Measurements from ENCODE around the gene SLC7A1.
A peak's percentile ranks its signal among the peaks of the same experiment; 100 is the strongest.

The SLC7A1 gene

DNA sequence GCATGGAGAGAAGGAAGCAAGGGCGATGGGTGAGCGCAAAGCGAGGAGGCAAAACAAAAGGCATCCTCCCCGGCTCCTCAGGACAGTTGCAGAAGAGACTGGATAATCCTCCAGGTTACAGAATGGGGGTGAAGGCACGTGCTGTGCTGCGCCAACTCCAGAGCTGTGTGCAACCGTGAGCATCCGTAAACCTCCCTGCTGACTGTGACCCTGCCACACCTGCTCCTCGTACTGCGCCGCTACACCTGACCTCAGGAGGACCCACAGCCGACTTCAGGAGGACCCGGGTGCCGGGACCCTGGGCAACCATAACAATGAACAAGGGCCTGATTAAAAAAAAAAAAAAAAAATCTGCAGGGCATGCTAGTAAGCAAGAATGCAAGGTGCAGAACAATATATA is 68.7 kb downstream of the SLC7A1 start:
- DNase-seq, result no peak

DNA sequence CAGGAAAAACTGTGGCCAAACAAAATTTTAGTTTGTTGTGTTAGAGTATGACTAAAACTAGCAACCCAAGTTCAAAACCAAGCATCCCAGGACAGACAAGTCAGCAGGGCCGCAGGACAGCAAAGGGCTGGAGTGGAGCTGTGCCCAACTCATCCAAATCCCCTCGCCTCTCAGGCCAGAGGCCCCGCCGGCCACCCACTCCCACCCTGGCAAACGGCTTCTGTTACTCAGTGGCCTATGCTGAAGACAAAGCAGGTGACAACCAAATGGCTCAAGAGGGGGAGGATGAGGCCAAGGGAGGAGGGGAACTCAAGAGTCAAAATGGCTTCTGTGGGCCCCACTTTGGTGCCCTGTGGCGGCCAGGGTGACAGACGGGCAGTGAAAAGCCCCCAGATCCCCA is 69.7 kb downstream of the SLC7A1 start:
- no peak for DNase-seq

DNA sequence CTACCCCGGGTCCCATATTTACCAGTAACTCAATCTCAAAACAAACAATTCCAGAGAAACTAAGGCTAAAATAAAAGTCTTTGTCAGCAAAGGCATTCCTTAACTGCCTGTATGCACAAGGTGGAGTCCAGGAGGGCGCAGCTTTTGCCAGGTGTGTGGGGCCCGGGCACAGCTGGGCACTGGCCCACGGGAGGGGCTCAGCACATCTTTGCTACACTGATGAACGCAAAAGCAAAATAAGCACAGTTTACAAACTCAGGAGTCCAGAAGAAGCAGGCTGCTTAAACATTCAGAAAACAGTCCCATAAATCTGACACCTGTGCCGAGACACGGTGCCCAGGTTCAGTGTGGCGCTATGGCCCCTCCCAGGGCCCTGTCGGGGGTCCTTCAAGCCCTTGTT is 70.8 kb downstream of the SLC7A1 start:
- DNase-seq, result peak; percentile 6

DNA sequence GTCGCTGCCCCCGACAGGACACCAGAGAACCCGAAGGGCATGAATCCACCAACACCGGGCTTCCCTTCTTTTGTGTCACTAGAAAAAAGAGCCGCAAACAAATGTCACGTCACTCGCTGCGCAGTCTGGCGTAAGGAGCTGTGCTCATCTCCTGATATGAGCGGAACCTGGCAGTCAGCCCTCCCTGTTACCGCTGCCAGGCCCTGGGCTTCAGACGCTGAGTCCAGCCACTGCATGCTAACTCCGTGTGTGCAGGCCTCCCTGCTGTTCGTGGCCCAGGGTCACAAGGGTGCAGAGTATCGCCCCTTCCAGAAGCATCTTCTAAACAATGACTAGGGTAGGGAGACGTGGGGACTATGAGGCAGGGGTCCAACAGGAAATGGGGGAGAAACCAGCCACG is 71.3 kb downstream of the SLC7A1 start:
- DNase-seq, result peak; percentile 7

DNA sequence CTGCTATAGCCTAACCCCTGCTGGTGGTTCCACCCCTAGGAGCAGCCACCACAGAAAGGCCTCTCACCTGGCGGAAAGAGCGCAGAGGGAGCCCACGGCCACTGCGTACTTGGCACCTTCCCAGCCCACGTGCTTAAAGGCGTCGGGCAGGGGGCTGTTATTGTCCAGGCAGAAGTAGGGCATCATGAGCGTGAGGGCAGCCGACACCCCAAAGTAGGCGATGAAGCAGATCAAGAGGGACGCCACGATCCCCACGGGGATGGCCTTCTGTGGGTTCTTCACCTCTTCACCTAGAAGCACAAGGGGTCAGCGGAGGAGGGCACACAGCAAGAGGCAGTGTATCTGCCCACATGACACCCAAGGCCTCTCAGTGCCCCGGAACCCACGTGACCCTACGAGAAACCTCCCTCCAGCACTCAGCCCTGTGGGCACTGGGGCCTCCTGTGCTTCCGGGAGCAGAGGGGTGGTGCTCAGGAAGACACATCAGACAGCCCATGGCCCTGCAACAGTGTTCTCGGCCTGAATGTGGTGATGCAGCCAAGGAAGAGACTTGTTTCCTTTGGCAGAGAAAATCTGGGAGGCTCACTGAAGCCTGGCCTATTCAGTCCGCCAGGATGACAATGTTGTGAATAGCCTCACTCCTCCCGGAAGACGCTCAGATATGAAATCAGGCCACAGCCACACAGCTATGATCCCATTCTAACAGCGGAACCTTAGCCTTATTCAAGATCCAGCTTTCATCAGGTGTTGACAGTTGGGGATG is 72.1 kb downstream of the SLC7A1 start:
- DNase-seq, result peak; percentile 15

DNA sequence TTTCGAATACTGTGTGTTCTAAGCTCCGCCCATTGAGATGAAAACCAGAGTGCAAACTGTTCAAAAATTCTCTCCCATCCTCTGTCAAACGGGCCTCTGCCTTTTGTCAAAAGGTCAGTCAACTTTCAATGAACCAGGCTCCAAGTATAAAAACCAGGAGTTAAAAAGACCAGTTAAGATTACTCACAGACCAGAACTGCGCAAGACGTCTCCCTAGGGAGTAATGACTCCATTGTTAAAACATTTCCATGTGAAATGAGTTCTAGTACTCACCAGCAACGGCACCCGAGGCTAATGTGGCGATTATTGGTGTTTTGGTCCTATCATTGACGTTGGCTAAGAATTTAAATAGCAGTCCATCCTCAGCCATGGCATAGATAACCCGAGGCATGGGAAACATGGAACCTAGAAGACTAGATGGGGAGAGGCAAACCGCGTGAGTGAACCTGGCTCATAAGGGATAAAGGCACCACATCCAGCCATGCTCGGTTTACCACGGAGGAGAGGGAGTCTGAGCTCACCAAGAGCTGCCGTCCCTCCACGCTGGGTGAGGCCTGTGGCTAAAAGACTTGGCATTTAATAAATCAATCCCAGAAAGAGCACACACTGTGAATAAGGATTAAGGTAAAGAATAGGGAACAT is 73.3 kb downstream of the SLC7A1 start:
- no peak for DNase-seq

DNA sequence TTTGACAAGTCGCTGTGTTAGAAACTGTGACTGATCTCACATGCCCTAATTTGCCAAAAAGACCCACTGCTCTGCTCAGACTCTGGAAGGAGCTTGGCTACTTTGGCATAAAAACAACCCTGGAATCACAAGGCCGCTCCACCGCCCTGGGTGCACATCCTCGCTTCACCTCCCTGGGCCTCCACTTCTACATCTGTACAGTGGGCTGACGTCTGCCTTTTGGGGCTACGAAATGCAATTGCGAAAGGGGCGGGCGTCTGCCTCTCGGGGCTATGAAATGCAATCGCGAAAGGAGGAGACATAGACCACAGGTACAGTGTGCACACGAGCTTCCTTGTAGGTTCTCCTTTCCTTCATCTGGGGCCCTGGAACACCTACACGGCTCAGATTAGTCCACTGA is 74.2 kb downstream of the SLC7A1 start:
- DNase-seq, result peak; percentile 10

DNA sequence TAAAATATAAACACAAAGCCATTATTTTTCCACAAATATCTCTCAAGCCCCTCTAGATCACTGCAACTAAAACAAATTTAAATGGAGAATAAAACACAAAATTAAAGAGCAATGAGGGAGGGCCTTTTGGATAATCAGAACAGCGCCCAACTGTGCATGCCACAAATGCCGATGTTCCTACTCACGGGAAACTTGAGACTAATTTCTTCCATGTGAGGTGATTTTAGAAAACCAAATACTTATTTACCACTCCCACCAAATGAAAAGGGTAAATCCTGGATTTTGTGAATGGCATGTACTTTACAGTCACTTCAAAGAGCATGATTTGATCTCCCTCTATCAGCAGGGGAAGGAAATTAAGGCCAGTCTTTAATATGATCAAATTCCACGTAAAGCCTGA is 74.8 kb downstream of the SLC7A1 start:
- no peak for DNase-seq

DNA sequence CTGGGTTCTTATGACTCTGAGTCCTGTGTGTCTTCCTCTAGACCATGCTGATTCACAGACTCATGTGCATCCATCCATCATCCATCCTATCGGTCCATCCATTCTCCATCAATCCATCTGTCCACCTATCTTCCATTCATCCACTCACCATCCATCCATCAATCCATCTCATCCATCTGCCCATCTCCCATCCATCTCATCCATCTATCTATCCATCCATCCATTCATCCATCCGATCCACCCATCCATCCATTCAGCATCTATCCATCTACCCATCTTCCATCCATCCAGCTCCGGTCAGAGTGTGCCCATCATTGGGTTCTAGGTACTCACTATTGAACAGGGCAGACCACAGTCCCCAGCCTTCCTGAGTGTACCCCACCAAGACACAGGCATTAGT is 75.6 kb downstream of the SLC7A1 start:
- no peak for DNase-seq

DNA sequence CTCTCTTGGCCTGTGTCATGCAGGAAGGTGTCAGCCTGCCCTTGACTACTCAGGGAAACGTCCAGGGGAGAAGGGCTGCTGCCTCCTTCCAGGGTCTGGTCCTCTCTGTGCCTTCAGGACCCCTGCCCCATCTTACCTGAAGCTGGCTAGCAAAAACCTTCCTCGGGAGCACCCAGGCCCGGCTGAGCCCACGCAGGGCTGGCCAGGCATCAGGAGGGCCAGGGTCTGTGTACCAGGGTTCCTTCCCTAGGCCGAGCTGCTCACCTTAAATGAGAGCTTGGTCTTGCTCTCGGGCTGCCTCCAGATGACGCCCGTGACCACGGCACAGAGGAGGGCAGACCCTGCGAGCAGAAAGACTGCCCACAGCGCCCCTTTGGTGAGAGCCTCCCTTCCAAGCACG is 78.6 kb downstream of the SLC7A1 start:
- peak; percentile 11 for DNase-seq

DNA sequence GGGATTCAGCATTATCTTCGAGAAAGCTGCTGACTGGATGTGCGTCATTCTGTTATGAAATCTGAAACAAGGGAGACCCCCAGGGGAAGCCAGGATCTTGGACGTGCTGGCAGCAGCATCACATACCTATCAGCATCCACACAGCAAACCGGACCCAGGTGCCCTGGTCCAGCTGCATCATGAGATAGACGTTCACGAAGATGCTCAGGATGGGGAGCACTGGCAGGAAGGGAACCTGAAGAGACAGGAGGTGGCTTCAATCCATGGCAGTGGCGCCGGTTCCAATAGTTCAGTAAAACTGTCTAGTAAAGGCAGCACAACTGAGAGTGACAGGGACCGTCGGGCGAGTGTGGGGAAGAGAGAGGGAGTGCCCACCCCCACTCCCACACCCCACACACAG is 79.5 kb downstream of the SLC7A1 start:
- DNase-seq, result peak; percentile 10

DNA sequence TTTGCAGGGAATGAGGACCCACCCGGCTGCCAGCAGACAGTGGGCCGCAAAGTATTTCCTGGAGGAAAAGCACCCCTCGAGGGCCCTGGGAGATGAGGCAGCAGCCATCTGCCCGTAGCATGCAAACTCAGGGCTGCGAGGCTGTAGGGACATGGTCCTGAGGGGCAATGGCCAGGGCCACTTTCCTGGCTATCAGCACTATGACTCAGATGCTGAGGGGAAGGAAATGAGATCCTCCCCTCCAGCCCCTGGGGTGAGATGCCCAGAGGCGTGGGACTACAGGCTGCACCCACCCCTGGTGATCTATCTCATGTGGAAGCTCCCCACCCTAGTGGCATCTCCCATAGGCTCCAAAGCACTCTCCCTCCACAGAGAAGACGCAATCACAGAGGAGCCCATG is 80.1 kb downstream of the SLC7A1 start:
- DNase-seq, result peak; percentile 11

DNA sequence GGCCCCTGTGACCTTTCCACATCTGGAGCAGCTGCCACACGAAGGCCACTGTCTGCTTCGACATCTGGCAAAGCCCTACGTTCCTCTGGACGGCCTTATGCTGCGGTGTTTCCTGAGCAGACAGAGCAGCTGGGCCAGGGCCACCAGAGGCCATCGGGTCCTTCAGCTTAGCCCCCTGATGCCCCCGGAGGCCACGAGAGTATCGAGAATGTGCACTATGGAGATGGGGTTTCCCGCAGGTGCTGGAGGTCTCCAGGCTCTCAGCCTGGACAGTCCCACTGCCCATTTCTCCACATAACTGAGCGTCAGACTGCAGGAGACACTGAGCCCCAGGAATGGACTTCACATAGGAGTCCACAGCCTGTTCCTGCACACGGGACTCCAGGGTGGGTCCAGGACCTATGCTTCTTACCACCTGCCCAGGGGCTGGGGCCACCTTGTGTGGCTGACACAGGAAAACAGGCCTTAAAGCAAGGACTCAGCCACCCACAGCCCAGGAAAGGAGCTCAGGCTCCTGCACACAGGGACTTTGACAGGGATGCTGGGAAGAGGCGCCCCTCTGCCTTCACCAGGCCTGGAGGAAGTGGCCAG is 80.7 kb downstream of the SLC7A1 start:
- DNase-seq, result peak; percentile 15

DNA sequence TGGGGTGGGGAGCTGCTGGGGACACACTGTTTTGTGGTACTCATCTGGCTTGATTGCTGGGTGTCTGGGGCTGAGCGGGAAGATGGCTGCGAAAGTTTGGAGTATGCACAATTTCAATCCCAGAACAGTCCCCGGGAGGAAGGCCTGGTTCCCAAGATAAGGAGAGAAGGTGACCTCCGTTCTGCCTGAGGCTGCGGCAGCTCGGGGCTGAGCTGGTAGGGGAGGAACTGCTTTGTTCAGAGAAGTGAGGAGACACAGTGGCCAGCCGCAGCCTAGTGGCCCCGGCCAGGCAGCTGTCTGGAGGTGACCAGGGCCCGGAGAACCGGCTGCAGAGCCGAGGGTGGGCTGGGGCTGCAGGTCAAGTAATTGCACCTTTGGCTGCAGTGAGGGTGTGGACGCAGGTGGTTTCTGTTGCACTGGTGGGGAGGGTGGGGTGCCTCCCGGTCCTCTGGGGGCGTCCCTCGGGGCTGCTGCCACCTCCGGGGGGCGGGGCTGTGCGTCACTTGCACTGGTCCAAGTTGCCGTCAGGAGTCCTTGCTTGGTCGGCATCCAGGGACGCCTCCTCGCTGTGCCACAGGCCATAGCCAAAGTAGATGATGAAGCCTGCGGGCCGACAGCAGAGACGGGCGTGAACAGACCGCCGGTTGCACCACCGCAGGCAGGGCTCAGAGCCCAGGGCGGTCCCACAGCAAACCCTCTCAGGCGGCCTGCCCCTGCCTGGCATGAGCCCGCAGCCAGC is 81.3 kb downstream of the SLC7A1 start:
- DNase-seq, result no peak

DNA sequence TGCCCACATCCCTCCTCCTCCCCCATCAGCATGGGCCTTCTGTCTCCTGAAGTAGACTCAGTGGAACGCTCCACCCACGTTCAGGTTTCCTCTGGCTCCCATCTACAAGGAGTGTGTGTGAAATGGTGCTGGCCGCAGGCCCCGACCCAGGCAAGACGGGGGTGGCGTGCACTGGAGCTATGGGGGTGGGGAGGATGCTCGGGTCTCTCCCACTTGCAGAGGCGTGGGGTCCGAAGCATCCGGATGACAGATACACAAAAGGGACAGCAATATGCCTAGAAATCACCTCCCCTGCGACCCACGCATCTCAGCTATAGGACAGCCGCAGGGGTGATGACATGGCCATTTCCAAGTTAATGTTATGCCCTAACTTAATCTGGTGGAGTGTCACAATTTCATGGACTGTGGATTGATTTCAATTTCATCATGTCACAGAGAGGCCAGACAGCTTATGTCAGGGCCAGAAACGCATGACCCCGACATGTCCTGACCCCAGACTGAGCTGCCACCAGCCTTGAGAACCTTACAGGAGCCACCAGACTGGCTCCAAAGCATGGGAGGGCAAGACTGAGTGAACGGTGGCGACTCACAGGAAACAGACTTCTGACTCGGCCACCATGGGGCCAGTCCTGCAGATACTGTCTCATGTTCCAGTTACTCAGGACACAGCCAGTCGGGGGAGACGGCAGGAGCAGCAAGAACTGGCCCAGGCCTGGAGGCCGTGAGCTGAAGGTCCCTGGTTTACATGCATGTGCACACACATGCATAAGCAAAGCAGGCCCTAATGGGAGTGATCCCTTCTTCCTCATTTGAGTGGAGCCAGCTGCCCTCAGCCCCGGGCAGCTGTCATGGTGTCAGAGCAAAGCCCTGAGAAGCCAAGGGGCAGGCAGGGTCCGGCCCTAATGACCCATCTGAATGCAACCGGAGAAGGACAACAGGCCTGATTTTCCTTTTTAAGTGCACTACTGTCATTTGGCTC is 82.2 kb downstream of the SLC7A1 start:
- DNase-seq, result no peak

DNA sequence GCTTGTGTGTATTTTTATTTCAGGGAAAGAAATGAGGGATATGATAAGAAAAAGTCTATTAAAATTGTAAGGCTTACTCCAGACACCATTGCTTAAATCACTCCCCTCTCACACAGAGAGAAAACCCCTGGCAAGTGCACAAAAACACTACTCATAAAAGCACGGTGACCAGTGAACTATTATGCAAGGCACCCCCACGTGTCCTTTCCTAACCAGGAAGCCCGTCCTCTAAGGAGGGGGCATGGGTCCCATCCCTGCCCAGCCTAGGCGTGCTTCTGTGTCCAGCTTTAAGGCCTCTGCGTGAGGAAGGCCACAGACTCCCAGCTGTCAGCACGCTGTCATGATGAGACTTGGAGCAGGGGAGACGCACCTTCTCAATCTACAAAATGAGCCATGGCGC is 83.5 kb downstream of the SLC7A1 start:
- DNase-seq, result no peak

DNA sequence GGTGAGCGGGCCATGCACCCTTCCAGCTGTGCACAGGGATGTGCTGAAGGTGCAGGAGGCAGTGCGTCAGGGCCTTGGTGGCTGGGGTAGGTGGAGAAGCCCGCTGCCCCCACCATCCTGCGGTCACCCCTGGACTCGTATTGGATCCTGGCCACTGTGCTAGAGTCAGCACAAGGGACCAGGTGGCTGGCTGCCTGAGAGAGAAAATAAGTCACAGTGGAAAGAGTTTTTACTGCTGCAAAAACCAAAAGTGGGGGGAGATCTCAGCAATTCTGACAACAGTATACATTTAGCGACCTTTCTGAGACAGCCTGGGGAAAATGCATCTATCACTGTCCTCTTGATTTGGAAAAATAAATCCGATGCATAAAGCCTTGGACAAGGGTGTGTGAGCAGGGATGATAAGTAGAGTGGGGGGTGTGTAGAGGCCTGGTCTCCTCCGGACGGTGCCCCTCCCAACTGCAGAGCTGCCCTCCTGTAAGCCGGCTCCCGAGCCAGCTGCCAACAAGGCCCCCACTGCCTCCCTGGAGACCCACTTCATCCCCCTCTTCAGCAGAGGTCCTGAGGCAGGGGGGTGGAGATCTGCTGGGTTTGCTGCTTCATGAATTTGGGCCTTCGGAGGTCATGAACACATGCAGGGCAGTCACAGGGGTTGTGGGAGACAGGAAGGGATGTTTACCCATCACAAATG is 84.2 kb downstream of the SLC7A1 start:
- DNase-seq, result no peak

DNA sequence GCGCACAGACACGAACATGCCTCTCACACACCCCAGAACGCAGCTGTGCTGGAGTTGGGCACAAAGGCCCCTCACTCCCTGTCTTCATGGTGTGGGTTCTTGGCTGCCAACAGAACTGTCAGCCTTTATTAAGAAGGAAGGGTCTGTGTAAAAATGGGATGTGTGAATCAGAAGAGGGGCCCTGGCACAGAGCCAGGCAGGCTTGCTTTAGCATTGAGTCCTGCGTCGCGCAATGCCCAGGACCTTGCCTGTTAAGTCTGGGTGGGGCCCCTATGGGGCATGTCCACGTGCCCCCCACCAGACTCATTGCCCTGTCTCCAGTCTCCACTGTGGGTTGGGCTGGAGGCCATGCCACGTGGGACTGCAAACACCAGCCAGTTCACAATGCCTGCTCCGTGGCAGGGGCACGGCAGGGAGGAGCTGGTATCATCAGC is 84.8 kb downstream of the SLC7A1 start:
- DNase-seq, result no peak

DNA sequence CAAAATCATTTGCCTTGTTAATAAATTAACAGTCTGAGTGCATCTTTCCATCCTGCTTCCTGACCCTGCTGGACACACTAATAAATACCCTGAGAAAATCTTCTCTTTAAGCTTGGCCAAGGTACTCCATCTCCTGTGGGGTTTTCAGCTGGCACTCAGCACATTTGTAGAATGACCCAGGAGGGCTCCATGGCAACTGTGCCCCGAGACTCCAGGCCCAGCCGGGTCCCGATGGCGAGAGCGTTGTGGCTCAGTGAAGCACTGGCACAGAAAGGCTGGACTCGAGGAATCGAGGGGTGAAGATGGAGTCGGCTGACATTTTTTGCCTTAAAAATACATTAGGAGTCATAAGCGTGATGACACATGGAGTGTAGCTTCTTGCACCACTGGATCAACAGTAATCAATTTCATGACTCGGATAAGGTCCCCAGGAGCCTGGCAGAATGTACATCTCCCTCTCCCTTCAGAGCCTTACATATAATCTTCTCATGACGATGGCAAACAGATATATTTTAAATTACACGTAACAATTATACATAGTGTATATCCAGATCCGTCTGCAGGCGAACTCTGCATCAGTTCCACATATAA is 85.4 kb downstream of the SLC7A1 start:
- no peak for DNase-seq

DNA sequence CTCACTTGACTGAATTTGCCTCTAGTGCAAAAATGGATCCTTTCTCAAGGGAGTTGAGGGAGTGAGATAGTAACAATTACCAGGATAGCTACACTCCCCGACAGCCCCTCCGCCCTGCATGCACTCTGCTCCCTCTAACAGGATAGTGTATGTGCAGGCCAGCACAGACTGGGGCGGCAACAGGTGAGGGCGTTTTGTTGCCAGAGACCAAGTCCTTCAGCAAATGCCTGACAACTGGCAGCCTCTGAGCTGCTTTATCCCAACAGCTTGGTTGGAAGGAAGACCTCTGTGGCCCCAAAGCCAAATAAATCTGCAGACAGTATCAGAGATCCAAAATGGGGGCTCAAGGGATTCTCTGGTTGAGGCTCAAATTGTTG is 86.6 kb downstream of the SLC7A1 start:
- no peak for DNase-seq

DNA sequence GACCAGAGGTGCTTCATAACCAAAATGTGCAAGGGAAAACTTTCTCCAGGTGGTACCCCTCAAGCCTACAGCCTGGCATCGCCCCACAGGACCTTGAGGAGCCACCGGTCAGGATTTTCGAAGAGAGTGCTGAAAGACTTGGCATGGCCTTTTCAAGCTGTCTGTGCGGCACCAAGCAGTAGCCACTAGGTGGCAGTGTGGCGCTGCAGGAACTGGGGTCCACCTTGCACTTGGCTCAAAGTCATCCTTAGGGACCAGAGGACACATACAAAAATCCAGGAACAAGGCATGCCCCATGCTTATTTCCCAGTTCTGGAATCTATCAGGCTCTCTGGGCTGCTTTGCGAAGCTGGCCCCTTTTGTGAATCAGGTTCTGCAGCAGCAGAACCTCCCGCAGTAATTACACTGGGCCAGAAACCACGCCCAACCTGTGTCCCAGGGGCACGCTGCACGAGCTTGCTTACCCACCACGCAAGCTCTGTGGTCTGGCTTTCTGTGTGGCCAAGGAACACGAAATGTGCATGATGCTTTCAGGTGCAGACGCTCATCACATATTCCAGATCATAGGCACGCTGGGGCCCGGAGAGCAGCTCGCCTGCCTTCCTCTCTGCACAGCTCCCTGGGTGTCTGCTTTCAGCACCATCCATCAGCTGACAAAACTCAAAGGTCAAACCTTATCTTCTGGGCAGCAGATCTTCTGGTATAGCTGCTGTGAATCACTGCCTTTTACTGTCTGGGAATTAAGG is 87.2 kb downstream of the SLC7A1 start:
- peak; percentile 78 for DNase-seq

Data from activated T-cell treated with anti-CD3 and anti-CD28 coated beads, Interleukin-2, amount 50 U/mL, for 1 hour (primary cell).